Skeletal muscle tissue (tissue), 4 donors: ENCODE results near the gene ZMYND11. TPM values are rescaled to one million over a fixed set of nuclear protein-coding genes. Genes with fewer than 3 reads are reported as not detected.

Experiments used
- H3K27ac ChIP-seq: one replicate; pipeline ENCODE4 v1.7.0; 2013; ENCODE audit warnings: mild to moderate bottlenecking, low read depth, low read length, inconsistent platforms
- H3K27me3 ChIP-seq, 3 donors: one replicate each; pipeline ENCODE4 v1.7.0; 2013; ENCODE audit warnings: low read length in 3 of 3; ENCODE audit not compliant: control insufficient read depth in 3 of 3, insufficient read depth in 3 of 3
- H3K36me3 ChIP-seq, 3 donors: one replicate each; pipeline ENCODE4 v1.7.0; 2013; ENCODE audit warnings: low read length in 3 of 3; ENCODE audit not compliant: control insufficient read depth in 3 of 3, insufficient read depth in 3 of 3
- H3K4me1 ChIP-seq, 3 donors: one replicate each; pipeline ENCODE4 v1.7.0; 2013; ENCODE audit warnings: low read length in 3 of 3, mild to moderate bottlenecking in 3 of 3; ENCODE audit not compliant: control insufficient read depth in 3 of 3, insufficient read depth in 3 of 3
- H3K4me3 ChIP-seq, 3 donors: one replicate each; pipeline ENCODE4 v1.7.0; 2013; ENCODE audit warnings: low read length in 3 of 3
- H3K9ac ChIP-seq, 3 donors: one replicate each; pipeline ENCODE4 v1.7.0; 2013; ENCODE audit warnings: low read length in 3 of 3, mild to moderate bottlenecking in 3 of 3, moderate library complexity in 2 of 3, low read depth in 1 of 3
- H3K9me3 ChIP-seq, 3 donors: one replicate each; pipeline ENCODE4 v1.7.0; 2013; ENCODE audit warnings: low read length in 3 of 3; ENCODE audit not compliant: control insufficient read depth in 3 of 3
- total RNA-seq: library from RNA; depleted of rRNA; stranded (reverse); fragments of >200 nt; gene quantifications from one replicate; pipeline ENCODE4 v1.2.3, GENCODE V29; 2014
- donor health status: Osteomylitis.

Gene ZMYND11
- 35.0 TPM for total RNA-seq

DNA sequence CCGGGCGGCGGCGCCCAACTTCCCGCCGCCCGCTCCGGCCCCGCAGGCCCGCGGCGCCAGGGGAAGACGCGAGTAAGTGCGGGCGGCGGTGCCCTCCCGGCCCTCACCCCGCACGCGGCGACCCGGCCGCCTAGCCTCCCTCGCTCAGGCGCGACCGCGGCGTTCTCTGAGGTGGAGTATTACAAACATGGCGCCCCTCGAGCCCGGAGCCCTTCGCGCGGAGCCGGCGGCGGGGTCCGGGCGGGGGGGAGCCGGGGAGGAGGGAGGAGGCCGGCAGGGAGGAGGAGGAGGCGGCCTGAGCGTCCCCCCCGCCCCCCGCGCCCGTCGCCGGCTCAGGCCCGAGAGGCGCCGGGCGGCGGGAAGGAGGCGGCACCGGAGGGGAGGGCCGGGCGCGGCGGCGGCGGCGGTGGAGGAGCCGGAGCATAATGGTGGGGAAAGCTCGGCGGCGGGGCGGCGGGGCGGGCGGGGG lies at the start of gene ZMYND11:
TSS of gene ZMYND11 (plus strand) at position 324 of the 469 bp plus-strand sequence. CDS start 44,558 bp downstream, outside the sequence.
- peak within 1 kb of the TSS; percentile 83 for H3K27ac ChIP-seq
- H3K4me3 ChIP-seq, result peak within 1 kb of the TSS; percentile 92 to 96 (median 92)
- H3K9me3 ChIP-seq, result no peaks in the 10 kb centered on the region
- H3K9ac ChIP-seq, result peak within 1 kb of the TSS; percentile 89 to 91 (median 90)
- no peaks in the 10 kb centered on the region for H3K27me3 ChIP-seq
- no peaks in the 10 kb centered on the region for H3K36me3 ChIP-seq
- peaks cover 16 to 26% (median 18%) of the 10 kb centered on the region in 3 donors for H3K4me1 ChIP-seq

DNA sequence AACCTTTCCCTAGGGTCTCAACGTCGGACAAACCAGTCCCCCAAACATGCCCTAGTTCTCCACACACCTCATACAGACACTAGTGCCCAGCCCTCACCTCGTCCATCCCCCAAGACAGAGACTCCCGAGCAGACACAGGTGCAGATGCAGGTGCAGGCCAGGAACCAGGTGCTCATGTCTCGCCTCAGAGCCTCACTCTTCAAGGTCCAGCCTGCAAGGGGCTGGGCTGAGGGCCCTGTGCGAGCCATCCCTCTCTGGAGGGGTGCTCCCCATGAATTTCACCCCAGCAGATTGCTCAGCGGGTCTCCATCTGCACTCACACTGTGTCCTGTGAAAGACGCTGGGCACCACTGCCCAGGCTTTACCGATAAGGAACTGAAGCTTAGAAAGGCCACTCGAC lies 49.2 kb upstream of the ZMYND11 start:
- H3K9ac ChIP-seq, result no peak overlapping the region
- H3K4me3 ChIP-seq, result no peak overlapping the region
- H3K4me1 ChIP-seq, result no peaks in the 10 kb centered on the region
- H3K27ac ChIP-seq, result no peak overlapping the region
- no peaks in the 10 kb centered on the region for H3K9me3 ChIP-seq
- no peaks in the 10 kb centered on the region for H3K27me3 ChIP-seq
- H3K36me3 ChIP-seq, result no peaks in the 10 kb centered on the region

DNA sequence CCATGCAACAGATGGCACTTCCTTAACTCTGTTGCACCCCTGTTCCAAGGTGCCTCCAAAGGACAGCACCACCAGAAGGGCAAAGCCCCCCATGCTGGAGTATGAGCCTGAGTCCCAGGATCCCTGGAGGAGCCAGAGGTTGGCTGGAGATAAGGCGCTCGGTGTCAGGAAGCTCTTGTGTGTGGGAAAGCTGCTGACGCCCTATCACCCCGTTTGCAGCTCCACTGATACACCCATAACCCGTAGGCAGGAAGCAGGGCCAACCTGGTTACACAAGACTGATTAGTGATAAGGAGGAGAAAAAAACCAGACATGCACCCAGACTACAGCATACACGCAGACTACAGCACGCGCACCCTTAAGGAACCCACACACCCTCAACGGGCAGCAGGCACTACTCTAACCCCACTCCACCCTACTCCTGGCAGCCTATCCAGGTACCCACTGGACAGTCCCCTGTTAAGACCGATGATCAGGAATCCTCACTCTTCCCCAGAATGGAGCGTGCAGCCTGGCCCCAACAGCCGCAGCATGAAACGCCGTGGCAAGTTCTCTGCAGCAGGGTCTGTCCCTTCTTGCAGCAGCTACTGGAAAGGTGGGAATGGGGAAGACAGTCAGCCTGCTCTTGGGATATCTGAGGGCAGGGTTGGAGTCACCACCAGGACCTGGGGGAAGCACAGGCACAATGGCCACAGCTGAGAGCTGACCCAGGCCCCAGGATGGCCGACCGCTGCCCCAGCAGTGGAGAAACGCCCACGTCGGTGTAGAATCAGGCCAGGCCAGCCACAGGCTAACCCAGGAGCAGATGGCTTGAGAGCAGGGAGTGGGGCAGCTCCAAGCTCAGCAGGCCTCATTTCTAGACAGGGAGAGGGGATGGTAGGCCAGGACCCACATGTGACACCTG lies 47.8 kb upstream of the ZMYND11 start:
- no peaks in the 10 kb centered on the region for H3K36me3 ChIP-seq
- H3K4me3 ChIP-seq, result no peak overlapping the region
- H3K9me3 ChIP-seq, result no peaks in the 10 kb centered on the region
- H3K9ac ChIP-seq, result no peak overlapping the region
- H3K27ac ChIP-seq, result no peak overlapping the region
- H3K27me3 ChIP-seq, result no peaks in the 10 kb centered on the region
- no peaks in the 10 kb centered on the region for H3K4me1 ChIP-seq

DNA sequence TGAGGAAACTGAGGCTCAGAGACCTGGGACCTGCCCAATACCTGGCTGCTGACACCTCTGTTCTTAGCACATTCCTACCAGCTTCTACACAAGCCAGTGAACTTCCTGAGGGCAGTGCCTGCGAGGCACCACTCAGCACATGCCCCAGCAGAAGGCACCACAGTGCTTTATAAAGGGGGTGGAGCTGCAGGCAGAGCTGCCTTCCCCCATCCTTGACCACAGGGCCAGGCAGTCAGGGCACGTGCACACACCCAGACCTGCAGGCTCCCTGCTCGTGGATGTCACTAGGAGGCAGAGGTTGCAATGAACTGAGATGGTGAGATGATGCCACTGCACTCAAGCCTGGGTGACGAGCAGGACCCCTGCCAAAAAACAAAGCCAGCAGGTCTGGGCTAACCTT lies 47.0 kb upstream of the ZMYND11 start:
- Histone ChIP-seq H3K36me3 (no peaks in the 10 kb centered on the region), H3K9ac (no peak overlapping the region), H3K27ac (no peak overlapping the region), H3K9me3 (no peaks in the 10 kb centered on the region), H3K4me1 (no peaks in the 10 kb centered on the region), H3K27me3 (no peaks in the 10 kb centered on the region), H3K4me3 (no peak overlapping the region)

DNA sequence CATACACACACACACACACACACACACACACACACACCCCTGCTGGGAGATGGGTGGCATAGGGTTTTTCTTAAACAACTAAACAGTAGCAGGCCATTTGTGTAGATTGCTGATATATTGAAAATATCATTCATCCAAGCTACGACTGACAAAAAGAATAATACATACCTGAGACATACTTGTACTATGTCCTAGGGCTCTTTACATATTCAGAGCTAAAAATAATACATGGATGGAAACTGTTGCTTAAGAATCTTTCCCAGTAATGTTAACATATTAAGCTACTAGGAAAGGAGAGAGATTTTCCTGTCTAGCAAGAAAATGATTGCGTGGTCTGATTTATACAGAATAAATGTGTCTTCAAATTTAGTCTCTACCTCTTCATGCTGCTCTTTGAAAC lies 46.0 kb upstream of the ZMYND11 start:
- no peak overlapping the region for H3K4me3 ChIP-seq
- no peaks in the 10 kb centered on the region for H3K27me3 ChIP-seq
- no peak overlapping the region for H3K9ac ChIP-seq
- H3K4me1 ChIP-seq, result no peaks in the 10 kb centered on the region
- no peaks in the 10 kb centered on the region for H3K9me3 ChIP-seq
- no peak overlapping the region for H3K27ac ChIP-seq
- H3K36me3 ChIP-seq, result no peaks in the 10 kb centered on the region

GRCh38 chr10:90161-90560 lies 45.1 kb upstream of the ZMYND11 start:
- Histone ChIP-seq H3K27me3 (no peaks in the 10 kb centered on the region), H3K9me3 (no peaks in the 10 kb centered on the region), H3K4me1 (no peaks in the 10 kb centered on the region), H3K36me3 (no peaks in the 10 kb centered on the region), H3K27ac (no peak overlapping the region), H3K4me3 (no peak overlapping the region), H3K9ac (no peak overlapping the region)

- no peak overlapping the region for H3K27ac ChIP-seq
- H3K9me3 ChIP-seq, result peaks cover 0 to 4% (median under 1%) of the 10 kb centered on the region in 3 donors
- no peak overlapping the region for H3K9ac ChIP-seq
- H3K4me1 ChIP-seq, result no peaks in the 10 kb centered on the region
- no peaks in the 10 kb centered on the region for H3K27me3 ChIP-seq
- no peaks in the 10 kb centered on the region for H3K36me3 ChIP-seq
- H3K4me3 ChIP-seq, result no peak overlapping the region
These were observed 43.9 kb upstream of the ZMYND11 start for GRCh38 chr10:91313-91712.

GRCh38 chr10:92153-92552 lies 43.1 kb upstream of the ZMYND11 start:
- no peaks in the 10 kb centered on the region for H3K27me3 ChIP-seq
- peaks cover 0 to 4% (median 3%) of the 10 kb centered on the region in 3 donors for H3K9me3 ChIP-seq
- no peaks in the 10 kb centered on the region for H3K36me3 ChIP-seq
- H3K4me3 ChIP-seq, result no peak overlapping the region
- no peak overlapping the region for H3K9ac ChIP-seq
- no peaks in the 10 kb centered on the region for H3K4me1 ChIP-seq
- H3K27ac ChIP-seq, result no peak overlapping the region

DNA sequence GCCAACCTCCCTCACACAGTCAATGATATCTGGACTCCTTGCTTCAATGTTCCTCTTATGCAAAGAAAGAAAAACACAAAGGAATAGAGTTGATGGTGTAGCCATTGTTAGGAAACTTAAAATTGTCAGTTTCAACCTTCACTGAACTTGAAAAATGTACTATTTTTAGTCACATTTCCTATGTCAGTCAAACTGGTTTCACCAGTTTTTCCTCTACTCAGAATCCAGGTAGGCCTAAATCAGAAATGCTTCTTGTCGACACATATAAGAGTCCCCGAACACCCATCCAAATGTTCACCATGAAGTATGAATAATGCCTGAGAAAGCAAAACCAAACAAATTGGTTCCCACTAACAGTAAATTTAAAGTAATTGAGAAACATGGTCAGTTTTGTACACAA lies 42.4 kb upstream of the ZMYND11 start:
- no peaks in the 10 kb centered on the region for H3K36me3 ChIP-seq
- H3K9me3 ChIP-seq, result peaks cover 0 to 4% (median 3%) of the 10 kb centered on the region in 3 donors
- no peak overlapping the region for H3K9ac ChIP-seq
- no peaks in the 10 kb centered on the region for H3K4me1 ChIP-seq
- no peak overlapping the region for H3K4me3 ChIP-seq
- H3K27me3 ChIP-seq, result no peaks in the 10 kb centered on the region
- no peak overlapping the region for H3K27ac ChIP-seq

DNA sequence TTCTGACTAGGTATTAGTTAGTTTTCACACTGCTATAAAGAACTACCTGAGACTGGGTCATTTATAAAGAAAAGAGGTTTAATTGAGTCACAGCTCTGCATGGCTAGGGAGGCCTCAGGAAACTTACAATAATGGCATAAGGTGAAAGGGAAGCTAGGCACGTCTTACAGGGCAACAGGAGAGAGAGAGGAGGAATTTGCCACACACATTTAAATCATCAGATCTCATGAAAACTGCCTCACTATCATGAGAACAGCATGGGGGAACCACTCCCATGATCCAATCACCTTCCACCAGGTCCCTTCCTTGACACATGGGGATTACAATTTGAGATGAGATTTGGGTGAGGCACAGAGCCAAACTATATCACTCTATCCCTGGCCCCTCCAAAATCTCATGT lies 40.6 kb upstream of the ZMYND11 start:
- Histone ChIP-seq H3K4me1 (no peaks in the 10 kb centered on the region), H3K27ac (no peak overlapping the region), H3K27me3 (no peaks in the 10 kb centered on the region), H3K9me3 (peaks cover 0 to 4% (median 3%) of the 10 kb centered on the region in 3 donors), H3K4me3 (no peak overlapping the region), H3K9ac (no peak overlapping the region), H3K36me3 (no peaks in the 10 kb centered on the region)
